Liver (tissue), 9 donors: Measurements from ENCODE around the gene TRIL. TPM values are rescaled to one million over a fixed set of nuclear protein-coding genes. Genes with fewer than 3 reads are reported as not detected.

ENCODE experiments used
- DNase-seq: peaks from one replicate; pipeline ENCODE4 v3.0.0-alpha.2; 2017; ENCODE audit warnings: low spot score
- H3K27ac ChIP-seq, 2 donors: one replicate each; pipeline ENCODE4 v1.7.0; 2013; ENCODE audit warnings: inconsistent platforms in 2 of 2, low read length in 2 of 2, control low read depth in 1 of 2, low read depth in 1 of 2, mild to moderate bottlenecking in 1 of 2
- H3K27me3 ChIP-seq, 4 donors: one replicate each; pipeline versions ENCODE4 v1.6.1 to v1.7.0; 2013; ENCODE audit warnings: low read length in 3 of 4, inconsistent platforms in 1 of 4, mild to moderate bottlenecking in 1 of 4, moderate library complexity in 1 of 4; ENCODE audit not compliant: control insufficient read depth in 4 of 4, insufficient read depth in 4 of 4
- H3K36me3 ChIP-seq, 4 donors: one replicate each; pipeline versions ENCODE4 v1.6.1 to v1.7.0; 2013; ENCODE audit warnings: low read length in 3 of 4, mild to moderate bottlenecking in 3 of 4, low read depth in 1 of 4, moderate library complexity in 1 of 4; ENCODE audit not compliant: control insufficient read depth in 4 of 4, insufficient read depth in 3 of 4
- H3K4me1 ChIP-seq, 4 donors: one replicate each; pipeline versions ENCODE4 v1.6.1 to v1.7.0; 2013; ENCODE audit warnings: low read length in 3 of 4, mild to moderate bottlenecking in 3 of 4, moderate library complexity in 1 of 4; ENCODE audit not compliant: control insufficient read depth in 4 of 4, insufficient read depth in 4 of 4
- H3K4me3 ChIP-seq, 3 donors: one replicate each; pipeline versions ENCODE4 v1.6.1 to v1.7.0; 2013; ENCODE audit warnings: low read length in 3 of 3, control low read depth in 1 of 3, low read depth in 1 of 3, mild to moderate bottlenecking in 1 of 3
- H3K9ac ChIP-seq, 2 donors: one replicate each; pipeline ENCODE4 v1.7.0; 2013; ENCODE audit warnings: low read length in 2 of 2, mild to moderate bottlenecking in 2 of 2, moderate library complexity in 2 of 2, control low read depth in 1 of 2, low read depth in 1 of 2
- H3K9me3 ChIP-seq, 4 donors: one replicate each; pipeline versions ENCODE4 v1.6.1 to v1.7.0; 2013; ENCODE audit warnings: low read length in 3 of 4; ENCODE audit not compliant: control insufficient read depth in 4 of 4
- ATF3 ChIP-seq: IDR thresholded peaks from 2 replicates; pipeline ENCODE4 v1.6.1; 2016; ENCODE audit warnings: antibody characterized with exemption
- CTCF ChIP-seq: fragments of 150-350 bp; IDR thresholded peaks from 2 replicates; pipeline ENCODE4 v1.5.1; 2017; ENCODE audit warnings: improper control_type of control experiment, low read depth, low read length; ENCODE audit not compliant: missing input control
- EGR1 ChIP-seq, 2 donors: IDR thresholded peaks; 2 replicates each; pipeline ENCODE4 v1.6.1; 2016 to 2018; ENCODE audit warnings: antibody characterized with exemption in 2 of 2, low read depth in 2 of 2
- FOXA1 ChIP-seq: IDR thresholded peaks from 2 replicates; pipeline ENCODE4 v1.6.1; 2016; ENCODE audit warnings: antibody characterized with exemption
- FOXA2 ChIP-seq: IDR thresholded peaks from 2 replicates; pipeline ENCODE4 v1.6.1; 2016; ENCODE audit warnings: antibody characterized with exemption
- GABPA ChIP-seq, 2 donors: IDR thresholded peaks in 1 of 2; conservative IDR thresholded peaks in 1 of 2; 2 replicates each; pipeline ENCODE4 v1.6.1; 2016; ENCODE audit warnings: antibody characterized with exemption in 2 of 2, mild to moderate bottlenecking in 1 of 2, moderate library complexity in 1 of 2
- HNF4A ChIP-seq, 2 donors: conservative IDR thresholded peaks; 2 replicates each; pipeline ENCODE4 v1.6.1; 2016; ENCODE audit warnings: antibody characterized with exemption in 2 of 2, mild to moderate bottlenecking in 2 of 2
- HNF4G ChIP-seq: IDR thresholded peaks from 2 replicates; pipeline ENCODE4 v1.6.1; 2016; ENCODE audit warnings: antibody characterized with exemption
- JUND ChIP-seq, 2 donors: IDR thresholded peaks; 2 replicates each; pipeline ENCODE4 v1.6.1; 2016; ENCODE audit warnings: antibody characterized with exemption in 2 of 2
- MAX ChIP-seq: IDR thresholded peaks from 2 replicates; pipeline ENCODE4 v1.6.1; 2016; ENCODE audit warnings: antibody characterized with exemption
- NR2F2 ChIP-seq: IDR thresholded peaks from 2 replicates; pipeline ENCODE4 v1.6.1; 2016; ENCODE audit warnings: antibody characterized with exemption
- RAD21 ChIP-seq, 2 donors: IDR thresholded peaks; 2 replicates each; pipeline ENCODE4 v1.6.1; 2016; ENCODE audit warnings: antibody characterized with exemption in 2 of 2, mild to moderate bottlenecking in 2 of 2
- REST ChIP-seq: IDR thresholded peaks from 2 replicates; pipeline ENCODE4 v1.6.1; 2016; ENCODE audit warnings: antibody characterized with exemption, mild to moderate bottlenecking
- RXRA ChIP-seq, 2 donors: IDR thresholded peaks; 2 replicates each; pipeline ENCODE4 v1.6.1; 2017 to 2018; ENCODE audit warnings: antibody characterized with exemption in 2 of 2, mild to moderate bottlenecking in 1 of 2
- YY1 ChIP-seq: IDR thresholded peaks from 2 replicates; pipeline ENCODE4 v1.6.1; 2016; ENCODE audit warnings: antibody characterized with exemption, mild to moderate bottlenecking
- ZBTB33 ChIP-seq: IDR thresholded peaks from 2 replicates; pipeline ENCODE4 v1.6.1; 2016; ENCODE audit warnings: antibody characterized with exemption
- WGBS: extraction: QIAGEN DNeasy Blood & Tissue Kit; methylation state at CpG from one replicate; pipeline ENCODE4 v1.1.7; 2013; 5-methylcytosine and 5-hydroxymethylcytosine counted together
- polyA plus RNA-seq, 2 donors: library from polyadenylated mRNA; stranded (reverse) in 1 of 2; unstranded in 1 of 2; fragments of 200-250 nt in 1 of 2; fragments of >200 nt in 1 of 2; fragmentation: Nextera tagmentation in 1 of 2; extraction: Ambion mirVana in 1 of 2; gene quantifications; one replicate each; pipeline versions ENCODE4 v1.2.1 to v1.2.3, GENCODE V29; 2013 to 2015
- total RNA-seq, 2 donors: library from RNA; depleted of rRNA; stranded (reverse); fragments of >200 nt; gene quantifications; one replicate each; pipeline ENCODE4 v1.2.3, GENCODE V29; 2014
- donor health status: healthy.
- donor health status: healthy.
- donor health status: healthy.
- donor health status: healthy.
- donor health status: healthy.

Gene TRIL
- total and polyA plus RNA-seq, 4 donors = 0.06 to 0.67 (median 0.35) TPM

- no peak for DNase-seq
- 98% methylated on average over 2 of the region's 2 CpGs for WGBS
- no peak overlapping the region for H3K9ac ChIP-seq
- H3K36me3 ChIP-seq = no peaks in the 10 kb centered on the region
- no peak overlapping the region for H3K27ac ChIP-seq
- no peak for TF ChIP-seq NR2F2
- no peaks in the 10 kb centered on the region for H3K9me3 ChIP-seq
- H3K4me1 ChIP-seq = no peaks in the 10 kb centered on the region
- no peaks in the 10 kb centered on the region for H3K27me3 ChIP-seq
- no peak overlapping the region for H3K4me3 ChIP-seq
Measured at GRCh38 chr7:29000717-29001076, 42.6 kb upstream of the TRIL start.

- TF ChIP-seq ZBTB33 (no peak), YY1 (no peak), RXRA (IDR thresholded peaks at IDR 0.05) (no peak), FOXA1 (no peak), FOXA2 (no peak), CTCF (no peak), REST (no peak), JUND (IDR thresholded peaks at IDR 0.05) (no peak), ATF3 (no peak), HNF4A (conservative IDR thresholded peaks at IDR 0.05) (no peak), RAD21 (IDR thresholded peaks at IDR 0.05) (no peak), HNF4G (no peak), MAX (no peak), GABPA (IDR thresholded peaks at IDR 0.05 in 1 of 2, conservative IDR thresholded peaks at IDR 0.05 in 1 of 2) (no peak), EGR1 (IDR thresholded peaks at IDR 0.05; ENCODE audit: low read depth in 2 of 2) (no peak)
- Histone ChIP-seq H3K9ac (no peak overlapping the region), H3K27me3 (no peaks in the 10 kb centered on the region), H3K4me3 (no peak overlapping the region), H3K9me3 (no peaks in the 10 kb centered on the region), H3K4me1 (no peaks in the 10 kb centered on the region), H3K27ac (no peak overlapping the region), H3K36me3 (no peaks in the 10 kb centered on the region)
- no peak for DNase-seq
- WGBS = 92% methylated on average over 12 of the region's 12 CpGs
Measured at GRCh38 chr7:28999895-29000716, 42.0 kb upstream of the TRIL start.
